ENCODE results near the gene SCFD2. TPM values are rescaled to one million over a fixed set of nuclear protein-coding genes. Genes with fewer than 3 reads are reported as not detected.

The SCFD2 gene
- total RNA-seq, 1 donor from 2014 or later: 19.2 TPM

DNA sequence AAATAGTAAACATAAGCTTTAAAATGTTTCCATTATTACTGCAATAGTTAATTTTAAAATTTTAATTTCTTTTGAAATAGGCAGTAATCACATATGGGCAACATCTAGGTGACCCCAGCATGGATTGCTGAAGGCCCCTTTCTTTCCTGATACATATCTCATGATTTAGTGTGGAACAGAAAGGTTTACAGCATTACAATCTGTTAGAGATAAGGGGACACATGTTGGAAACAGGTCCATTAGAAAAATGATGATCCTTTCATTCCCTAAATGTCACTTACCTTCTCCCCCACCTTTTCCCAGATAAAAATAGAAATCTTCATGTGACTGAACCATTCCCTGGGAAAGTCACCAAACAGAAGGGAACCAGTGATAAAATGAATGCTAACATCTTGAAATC is 413.3 kb downstream of the SCFD2 start:
- DNase-seq: no peak

GRCh38 chr4:52951016-52951415 is 414.8 kb downstream of the SCFD2 start:
- DNase-seq: no peak

DNA sequence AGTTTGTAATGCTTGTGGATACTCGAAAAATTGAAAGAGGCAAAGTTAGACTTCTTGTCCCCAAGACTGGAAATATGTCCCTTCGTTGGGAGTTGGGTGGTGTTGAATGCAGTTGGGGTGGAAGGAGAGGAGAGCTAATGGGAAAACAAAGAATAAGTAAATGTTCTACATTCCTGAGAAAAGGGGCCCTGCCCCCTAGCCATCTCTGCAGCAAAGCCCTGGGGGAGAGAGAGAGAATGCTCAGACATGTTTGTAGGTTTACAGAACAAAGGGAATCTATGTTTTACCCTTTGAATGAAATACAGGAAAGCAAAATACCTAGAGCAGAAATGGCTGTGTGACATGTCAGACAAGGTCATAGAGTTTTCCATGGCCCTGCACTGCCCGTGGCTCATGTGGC is 415.6 kb downstream of the SCFD2 start:
- no peak for DNase-seq

- DNase-seq: no peak
Measured at GRCh38 chr4:52949336-52949735, 416.5 kb downstream of the SCFD2 start.

DNA sequence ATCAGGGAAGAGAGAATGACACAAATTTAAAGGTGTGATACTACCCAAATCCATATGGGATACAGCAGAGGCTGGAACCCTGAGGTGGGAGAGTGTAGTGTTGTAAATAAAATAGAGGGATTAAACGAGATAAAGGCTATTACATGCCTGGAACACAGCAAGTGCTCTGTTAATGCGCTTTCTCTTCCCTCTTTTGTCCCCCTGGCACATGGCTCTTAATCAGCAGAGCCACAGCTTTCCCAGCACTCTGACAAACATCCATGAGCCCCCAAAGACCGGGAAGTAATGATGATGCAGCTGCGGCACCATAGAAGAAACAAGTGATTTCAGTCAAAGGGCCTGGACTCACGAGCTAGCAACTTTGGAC is 417.8 kb downstream of the SCFD2 start:
- no peak for DNase-seq

DNA sequence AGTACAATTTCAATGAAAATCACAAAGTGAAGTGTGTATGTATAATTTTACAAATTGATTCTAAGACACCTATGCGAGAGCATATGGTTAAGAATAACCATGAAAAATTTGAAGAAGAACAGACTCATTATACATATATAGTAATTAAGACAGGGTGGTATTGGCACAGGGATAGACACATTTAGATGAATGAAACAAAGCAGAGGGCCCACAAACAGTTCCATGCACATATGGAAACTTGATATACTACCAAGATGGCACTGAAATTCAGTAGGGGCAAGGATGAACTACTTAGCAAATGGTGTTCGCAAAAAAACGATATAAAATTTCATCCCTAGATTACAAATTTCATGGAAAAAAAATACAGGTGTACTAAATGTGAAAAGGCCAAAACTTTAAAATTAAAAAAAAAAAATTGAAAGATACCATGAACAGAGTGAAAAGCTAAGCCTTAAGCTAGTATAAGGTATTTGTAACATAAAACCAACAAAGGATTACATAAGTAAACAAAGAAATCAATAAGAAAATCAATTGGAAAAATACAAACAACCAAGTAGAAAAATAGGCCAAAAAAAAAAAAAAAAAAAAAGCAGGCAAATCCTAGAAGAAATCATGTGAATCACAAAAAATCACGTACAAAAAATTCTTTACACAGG is 418.3 kb downstream of the SCFD2 start:
- DNase-seq: no peak

- no peak for DNase-seq
Measured at GRCh38 chr4:52946855-52947254, 419.0 kb downstream of the SCFD2 start.

GRCh38 chr4:52945982-52946381 is 419.9 kb downstream of the SCFD2 start:
- no peak for DNase-seq

GRCh38 chr4:52945326-52945898 is 420.4 kb downstream of the SCFD2 start:
- no peak for DNase-seq

DNA sequence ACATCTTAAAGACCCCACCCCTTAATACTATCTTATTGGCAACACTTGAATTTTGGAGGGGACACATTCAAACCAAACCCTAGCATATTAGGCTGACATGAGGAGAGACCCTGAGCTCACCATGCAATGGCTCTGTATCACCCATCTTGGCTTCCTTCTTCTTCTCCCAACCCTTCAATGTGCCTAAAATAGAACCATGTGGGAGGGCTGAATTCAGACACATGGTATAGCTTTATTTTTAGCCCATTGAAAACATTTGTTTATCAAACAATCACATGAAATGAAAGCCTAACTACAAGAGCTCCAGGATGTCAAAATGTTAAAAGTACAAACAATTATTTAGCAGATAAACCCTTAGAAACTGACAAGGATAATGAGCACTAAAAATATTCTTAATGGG is 422.2 kb downstream of the SCFD2 start:
- no peak for DNase-seq

GRCh38 chr4:52942936-52943335 is 422.9 kb downstream of the SCFD2 start:
- no peak for DNase-seq

- no peak for DNase-seq
Measured at GRCh38 chr4:52941450-52941849, 424.4 kb downstream of the SCFD2 start.

DNA sequence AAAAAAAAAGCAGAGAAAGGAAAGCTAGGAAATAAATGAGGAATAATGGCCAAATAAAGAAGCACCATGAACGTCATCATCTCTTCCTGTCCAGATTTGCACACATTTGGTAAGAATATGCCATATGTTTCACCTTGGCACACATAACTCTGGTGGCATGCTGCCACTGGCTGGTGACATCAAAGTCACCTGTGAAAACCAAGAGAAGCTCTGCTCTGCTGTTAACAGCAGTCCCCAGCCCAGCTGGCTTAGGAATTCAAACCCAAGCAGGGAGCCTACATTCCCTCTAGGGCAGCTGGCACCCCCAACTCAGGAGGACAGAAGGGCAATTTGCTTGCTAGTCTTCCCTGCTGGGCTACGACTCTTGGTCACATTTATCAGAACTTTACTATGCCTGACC is 426.1 kb downstream of the SCFD2 start:
- no peak for DNase-seq

DNA sequence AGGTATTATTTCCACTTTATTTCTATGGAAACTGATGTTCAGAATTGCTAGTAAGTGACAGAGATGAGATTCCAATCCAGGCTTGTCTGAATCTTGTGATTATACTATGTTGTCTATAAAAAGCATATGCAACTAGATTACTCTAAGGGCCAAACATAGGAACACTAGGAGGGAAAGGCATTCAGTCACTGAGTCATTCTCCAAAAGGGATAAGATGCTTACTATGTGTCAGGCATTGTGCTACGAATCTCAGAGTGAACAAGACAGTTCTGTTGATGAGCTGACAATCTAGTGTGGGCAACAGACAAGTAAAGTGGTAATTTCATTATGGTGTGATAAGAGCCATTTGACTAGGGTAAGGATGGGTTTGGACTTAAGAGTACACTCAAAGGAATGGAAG is 426.5 kb downstream of the SCFD2 start:
- no peak for DNase-seq

GRCh38 chr4:52937829-52938228 is 428.0 kb downstream of the SCFD2 start:
- DNase-seq: no peak

- no peak for DNase-seq
Measured at GRCh38 chr4:52936729-52937128, 429.1 kb downstream of the SCFD2 start.

DNA sequence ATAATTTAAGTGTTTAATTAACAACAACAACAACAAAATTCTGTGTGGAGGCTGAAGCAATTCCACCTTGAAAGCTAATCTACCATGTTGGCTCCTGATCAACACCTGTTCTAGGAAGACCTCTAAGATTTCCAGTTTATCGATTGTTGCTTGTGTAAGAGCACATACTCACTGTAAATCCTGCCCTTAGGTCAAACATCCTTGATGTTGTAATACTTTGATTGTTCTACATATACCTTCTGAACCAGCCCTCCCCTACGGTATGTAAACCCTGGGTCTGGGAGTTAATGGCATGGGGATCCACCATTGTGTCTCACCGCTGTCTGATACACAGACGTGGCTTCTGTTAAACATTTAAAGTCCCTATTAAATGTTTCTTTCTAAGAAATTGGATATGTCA is 430.5 kb downstream of the SCFD2 start:
- no peak for DNase-seq

GRCh38 chr4:52933738-52934137 is 432.1 kb downstream of the SCFD2 start:
- DNase-seq: no peak

DNA sequence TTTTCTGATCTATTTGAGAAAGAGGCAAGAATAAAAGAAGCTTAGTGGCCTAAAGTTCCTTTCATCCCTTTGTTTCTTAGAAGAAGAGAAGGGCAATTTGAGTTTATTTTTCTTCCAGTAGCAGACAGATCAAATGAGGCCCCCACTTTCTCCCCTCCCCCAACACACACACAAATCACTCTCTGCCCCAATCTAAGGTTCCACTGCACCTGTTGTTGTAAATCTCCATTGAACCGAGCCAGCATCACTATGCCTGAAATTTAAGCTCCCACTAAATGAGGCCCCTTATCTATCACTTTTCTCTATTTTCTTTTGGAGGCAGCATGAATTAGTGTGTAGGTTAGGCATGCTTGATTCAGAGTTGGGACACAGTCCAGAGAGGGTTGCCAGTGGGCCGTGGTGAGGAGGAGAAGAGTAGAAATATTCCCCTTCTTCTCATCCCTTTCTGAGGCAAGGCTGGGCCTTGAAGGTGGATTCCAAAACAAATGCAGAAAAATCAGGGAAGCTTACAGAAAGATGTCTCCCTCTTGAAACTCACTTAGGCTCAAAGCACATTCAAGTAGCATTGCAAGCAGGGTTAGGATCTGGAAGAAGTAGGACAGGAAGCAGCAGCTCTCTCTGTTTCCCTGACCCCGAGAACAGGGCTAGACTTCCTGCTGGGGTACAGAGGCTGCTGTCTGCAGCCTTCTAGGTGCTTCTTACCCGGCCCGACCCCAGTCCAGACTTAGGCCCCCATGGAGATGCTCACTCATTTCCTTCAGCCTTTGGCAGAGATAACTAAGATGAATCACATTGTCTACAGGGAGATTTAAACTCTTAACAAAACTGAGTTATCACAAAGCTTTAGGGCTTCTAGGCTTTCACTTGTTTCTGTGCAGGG is 433.0 kb downstream of the SCFD2 start:
- DNase-seq: no peak

- no peak for DNase-seq
Measured at GRCh38 chr4:52931243-52931642, 434.6 kb downstream of the SCFD2 start.

GRCh38 chr4:52926196-52926974 is 439.5 kb downstream of the SCFD2 start:
- no peak for DNase-seq

DNA sequence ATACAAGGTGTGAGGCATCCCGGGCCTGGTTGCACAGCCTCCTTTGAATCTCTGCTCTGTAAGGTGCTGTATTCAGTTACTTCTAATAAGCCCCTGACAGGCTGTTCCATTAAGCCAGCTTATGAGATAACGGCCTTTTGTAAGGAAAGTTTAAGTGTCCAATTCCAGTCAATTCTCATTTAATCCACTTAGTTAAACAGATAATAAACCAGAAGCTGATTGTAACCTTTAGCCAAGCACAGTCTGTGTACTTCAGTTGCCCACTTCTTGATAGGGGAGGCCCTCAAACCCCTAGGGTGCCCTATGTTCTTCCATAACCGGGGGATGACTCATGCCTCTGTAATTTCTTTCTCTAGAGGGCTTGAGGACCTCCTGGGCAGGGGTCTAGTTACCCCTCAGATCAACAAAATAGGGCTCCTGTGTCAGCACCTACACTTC is 440.3 kb downstream of the SCFD2 start:
- no peak for DNase-seq

DNA sequence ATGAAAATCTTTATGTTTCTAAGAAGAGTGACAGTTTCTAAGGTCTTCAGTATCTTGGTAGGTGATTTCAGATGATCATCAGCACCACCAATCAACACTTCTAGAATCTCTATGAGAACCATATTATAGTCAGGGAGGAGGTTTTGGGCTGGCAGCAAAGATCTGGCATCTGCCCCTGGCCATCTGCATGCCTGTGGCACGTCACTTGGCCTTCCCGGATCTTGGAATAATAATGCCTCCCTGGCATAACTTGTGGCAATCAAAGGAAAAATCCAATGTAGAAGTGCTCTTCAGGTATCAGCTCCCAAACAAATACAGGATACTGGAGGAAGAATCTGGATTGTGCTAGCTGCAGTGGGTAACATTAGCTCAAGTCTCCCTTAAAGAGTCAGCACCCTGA is 446.4 kb downstream of the SCFD2 start:
- no peak for DNase-seq
